BJ (cell line): Measurements from ENCODE around the gene STARD3. TPM values are rescaled to one million over a fixed set of nuclear protein-coding genes. Genes with fewer than 3 reads are reported as not detected.

Source experiments
- CTCF ChIA-PET: fragments of 350-600 bp; formaldehyde crosslinking; extraction: SDS; loops from one replicate; lab custom pipeline; 2021; ENCODE audit warnings: antibody characterized with exemption, inconsistent platforms; lab: Yijun Ruan, JAX
- POLR2A ChIA-PET: fragments of 300-600 bp; sonication (Branson Sonifier 250); formaldehyde crosslinking; extraction: SDS; loops from one replicate; lab custom pipeline; 2021; ENCODE audit warnings: antibody characterized with exemption; lab: Charles Lee
- DNase-seq: peaks from one replicate; pipeline ENCODE4 v3.0.0-alpha.2; 2011; ENCODE audit warnings: low read depth
- H3K27me3 ChIP-seq: 2 replicates; pipeline ENCODE4 v1.6.0; 2011; ENCODE audit warnings: low read length; ENCODE audit not compliant: control insufficient read depth, insufficient read depth
- H3K36me3 ChIP-seq: 2 replicates; pipeline ENCODE4 v1.5.1; 2011; ENCODE audit warnings: low read length; ENCODE audit not compliant: control insufficient read depth, insufficient read depth
- H3K4me3 ChIP-seq: 2 replicates; pipeline ENCODE4 v1.5.1; 2011; ENCODE audit warnings: low read depth, mild to moderate bottlenecking, control low read depth, low read length
- CTCF ChIP-seq: IDR thresholded peaks from 2 replicates; pipeline ENCODE4 v1.5.1; 2011; ENCODE audit warnings: low read depth, mild to moderate bottlenecking, control low read depth, inconsistent platforms, low read length, moderate library complexity; ENCODE audit not compliant: insufficient read depth
- polyA plus RNA-seq: library from polyadenylated mRNA; depleted of rRNA; stranded (reverse); fragments of >200 nt; gene quantifications from 2 replicates; pipeline ENCODE4 v1.2.3, GENCODE V29; 2011

STARD3 gene
- polyA plus RNA-seq, 1 experiment: 93.8 TPM

GRCh38 chr17:39601758-39602532 is 35.0 kb upstream of the STARD3 start:
- DNase-seq: no peak
- ChIA-PET POLR2A (no interaction called here), CTCF (interaction anchor here (5.8 kb wide), 1 partner anchor 21 kb away, joined by 35 read pairs; no protein-coding TSS in a partner anchor)
- Histone ChIP-seq H3K36me3 (no peaks in the 10 kb centered on the region), H3K4me3 (no peak overlapping the region), H3K27me3 (peaks cover 77% of the 10 kb centered on the region)
- TF ChIP-seq CTCF: no peak

- Histone ChIP-seq H3K36me3 (no peaks in the 10 kb centered on the region), H3K27me3 (peaks cover 77% of the 10 kb centered on the region), H3K4me3 (no peak overlapping the region)
- no peak for DNase-seq
- no peak for TF ChIP-seq CTCF
- POLR2A ChIA-PET: no interaction called here
- CTCF ChIA-PET: interaction anchor here (5.8 kb wide), 1 partner anchor 20 kb away, joined by 35 read pairs; no protein-coding TSS in a partner anchor
Measured at GRCh38 chr17:39602533-39603303, 34.2 kb upstream of the STARD3 start.

DNA sequence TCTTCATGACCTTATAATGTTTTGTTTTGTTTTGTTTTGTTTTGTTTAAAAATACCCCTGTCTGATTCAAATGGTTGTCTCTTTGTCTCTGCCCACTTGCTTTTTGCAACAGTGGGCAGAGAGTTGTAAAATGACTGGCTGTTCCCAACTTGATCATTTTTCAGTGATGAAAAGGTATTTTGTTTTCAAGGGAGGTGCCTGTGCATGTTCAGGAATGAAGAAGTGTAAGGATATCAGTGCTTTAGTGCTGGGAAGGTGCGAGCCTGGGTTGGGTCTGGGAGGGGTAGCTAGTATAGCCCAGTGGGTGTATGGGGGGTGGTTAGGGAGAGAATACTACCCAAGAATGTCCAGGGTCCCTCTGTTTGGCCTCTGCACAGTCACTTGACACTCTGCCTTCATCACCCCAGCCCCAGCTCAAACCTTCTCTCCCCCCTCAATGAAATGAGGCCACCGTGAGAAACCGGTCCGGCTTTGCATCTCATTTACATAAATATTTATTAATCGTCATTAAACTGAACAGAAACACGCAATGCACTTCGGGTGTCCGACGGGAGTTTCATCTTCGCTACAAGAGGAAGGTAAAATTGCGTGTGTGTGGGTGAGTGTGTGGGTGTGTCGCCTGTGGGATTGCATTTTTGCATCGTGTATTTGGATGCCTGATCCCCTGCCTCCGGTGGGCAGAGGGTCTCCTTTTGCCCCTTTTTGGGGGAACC is 33.5 kb upstream of the STARD3 start:
- no peak for DNase-seq
- H3K27me3 ChIP-seq: peaks cover 75% of the 10 kb centered on the region
- no peaks in the 10 kb centered on the region for H3K36me3 ChIP-seq
- POLR2A ChIA-PET: no interaction called here
- CTCF ChIA-PET: interaction anchor here (4.3 kb wide), 1 partner anchor 19 kb away, joined by 30 read pairs; no protein-coding TSS in a partner anchor
- H3K4me3 ChIP-seq: no peak overlapping the region
- TF ChIP-seq CTCF: no peak

GRCh38 chr17:39604911-39605491 is 31.9 kb upstream of the STARD3 start:
- peaks cover 76% of the 10 kb centered on the region for H3K27me3 ChIP-seq
- POLR2A ChIA-PET: no interaction called here
- CTCF ChIA-PET: interaction anchor here (4.3 kb wide), 1 partner anchor 17 kb away, joined by 30 read pairs; no protein-coding TSS in a partner anchor
- no peak for TF ChIP-seq CTCF
- H3K36me3 ChIP-seq: no peaks in the 10 kb centered on the region
- no peak overlapping the region for H3K4me3 ChIP-seq
- DNase-seq: no peak
